HepG2 (cell line): Measurements from ENCODE around the gene SLC9C2. TPM values are rescaled to one million over a fixed set of nuclear protein-coding genes. Genes with fewer than 3 reads are reported as not detected.

Experiments
- CTCF ChIP-seq: sonication (generic); formaldehyde crosslinking; IDR thresholded peaks from 2 replicates; pipeline ENCODE4 v1.5.0; 2020; ENCODE audit warnings: mild to moderate bottlenecking, missing genetic modification reagents, moderate library complexity
- DPF2 ChIP-seq: sonication (generic); formaldehyde crosslinking; IDR thresholded peaks from 2 replicates; pipeline ENCODE4 v1.4.0; 2020; ENCODE audit warnings: mild to moderate bottlenecking, low read depth, missing genetic modification reagents, borderline replicate concordance
- FOXA1 ChIP-seq, 2 experiments: fragments of 450-650 bp in 1 of 2; sonication (generic) in 1 of 2; formaldehyde crosslinking in 1 of 2; IDR thresholded peaks; 2 replicates each; pipeline versions ENCODE4 v1.4.0 to v1.6.1; 2016 to 2020; ENCODE audit warnings: missing genetic modification reagents in 1 of 2
- HNF4A ChIP-seq: sonication (generic); formaldehyde crosslinking; IDR thresholded peaks from 2 replicates; pipeline ENCODE4 v1.4.0; 2020; ENCODE audit warnings: missing genetic modification reagents
- NR1H2 ChIP-seq: sonication (generic); formaldehyde crosslinking; IDR thresholded peaks from 2 replicates; pipeline ENCODE4 v1.8.1; 2022; ENCODE audit warnings: low read depth, missing genetic modification reagents, borderline replicate concordance
- NR3C1 ChIP-seq: sonication (generic); formaldehyde crosslinking; IDR thresholded peaks from 2 replicates; pipeline ENCODE4 v1.4.0; 2020; ENCODE audit warnings: missing genetic modification reagents
- PCBP1 ChIP-seq: fragments of 200-400 bp; formaldehyde crosslinking; IDR thresholded peaks from 2 replicates; pipeline ENCODE4 v1.6.1; 2017; ENCODE audit warnings: mild to moderate bottlenecking, low read depth, low read length, borderline replicate concordance
- POLR2A ChIP-seq, 2 experiments: IDR thresholded peaks; 2 replicates each; pipeline ENCODE4 v1.6.1; 2011; ENCODE audit warnings: low read depth in 2 of 2, low read length in 2 of 2, mild to moderate bottlenecking in 1 of 2, moderate library complexity in 1 of 2; ENCODE audit not compliant: insufficient read depth in 1 of 2
- RBFOX2 ChIP-seq: fragments of 200-400 bp; formaldehyde crosslinking; IDR thresholded peaks from 2 replicates; pipeline ENCODE4 v1.6.1; 2017; ENCODE audit warnings: low read depth, mild to moderate bottlenecking, low read length
- ZGPAT ChIP-seq: IDR thresholded peaks from 2 replicates; pipeline ENCODE4 v1.6.1; 2016; ENCODE audit warnings: mild to moderate bottlenecking
- ZNF563 ChIP-seq: sonication (generic); formaldehyde crosslinking; IDR thresholded peaks from 2 replicates; pipeline ENCODE4 v1.8.0; 2022; ENCODE audit warnings: mild to moderate bottlenecking, moderate library complexity, missing genetic modification reagents
- ZNF7 ChIP-seq: IDR thresholded peaks from 2 replicates; pipeline ENCODE4 v1.6.1; 2016; ENCODE audit warnings: missing biosample characterization, missing genetic modification reagents
- ZNF770 ChIP-seq: sonication (generic); formaldehyde crosslinking; IDR thresholded peaks from 2 replicates; pipeline ENCODE4 v1.5.0; 2020; ENCODE audit warnings: mild to moderate bottlenecking, missing genetic modification reagents
- polyA plus RNA-seq, 8 experiments: library from polyadenylated mRNA; depleted of rRNA in 3 of 8; stranded (reverse) in 7 of 8; unstranded in 1 of 8; fragments of >200 nt; fragmentation: Illumina TruSeq in 4 of 8; extraction: Trizol in 4 of 8; gene quantifications; 2 replicates each; pipeline versions ENCODE4 v1.2.1 to v1.2.3, GENCODE V29; 2011 to 2016; ENCODE audit warnings: low read depth in 4 of 8, missing spikeins in 1 of 8, mixed read lengths in 1 of 8; ENCODE audit not compliant: insufficient read depth in 1 of 8
- total RNA-seq, 5 experiments: library from RNA; depleted of rRNA; stranded (reverse); fragments of >200 nt; fragmentation: Illumina TruSeq; extraction: Trizol; gene quantifications; 2 replicates each; pipeline ENCODE4 v1.2.3, GENCODE V29; 2016; ENCODE audit warnings: low read depth in 1 of 5

The SLC9C2 gene
- total and polyA plus RNA-seq, 2 of the 13 experiments (the other 11 are each of a cell fraction or from before 2014, with no cell fraction given) = 0.03 TPM; not detected in 1

GRCh38 chr1:173489149-173489600 is 113.7 kb downstream of the SLC9C2 start (continued):
- TF ChIP-seq DPF2 (CRISPR knock-in tag) (no peak), HNF4A (CRISPR knock-in tag) (no peak), ZNF770 (no peak), ZNF563 (CRISPR knock-in tag) (no peak), ZNF7 (CRISPR knock-in tag) (no peak), NR1H2 (CRISPR knock-in tag) (no peak), FOXA1 (IDR thresholded peaks at IDR 0.05) (no peak), FOXA1 (CRISPR knock-in tag; IDR thresholded peaks at IDR 0.05) (no peak), ZGPAT (CRISPR knock-in tag) (peak; percentile 21; the same call in 1 of the 2 replicates), PCBP1 (no peak), NR3C1 (no peak), CTCF (CRISPR knock-in tag) (peak; percentile 10; the same call in 1 of the 2 replicates), POLR2A (IDR thresholded peaks at IDR 0.05; ENCODE audit: insufficient read depth in 1 of 2, low read depth in 2 of 2, low read length in 2 of 2) (0 out of 4 replicates have a peak, but pooled peaks of 1 of the 2 experiments have one; percentile 10), RBFOX2 (peak; percentile 63)
